Naive thymus-derived CD4-positive, alpha-beta T cell (primary cell): ENCODE measurements around the gene MAP3K2. TPM values are rescaled to one million over a fixed set of nuclear protein-coding genes. Genes with fewer than 3 reads are reported as not detected.

Experiments used
- ATAC-seq: fragments of 150-1000 bp; cut with Tn5 transposase; 2 replicates; pipeline ENCODE4 v1.10.0; 2021; ENCODE audit warnings: mild to moderate bottlenecking, moderate library complexity
- CTCF ChIA-PET: fragments of 350-600 bp; sonication (Branson Sonifier 250); formaldehyde crosslinking; loops from one replicate; lab custom pipeline; 2021; ENCODE audit warnings: antibody characterized with exemption; lab: Charles Lee
- POLR2A ChIA-PET: fragments of 350-600 bp; sonication (Branson Sonifier 250); formaldehyde crosslinking; loops from one replicate; lab custom pipeline; 2021; ENCODE audit warnings: antibody characterized with exemption, inconsistent platforms; lab: Charles Lee
- DNase-seq, 9 donors: peaks; one replicate each; pipeline versions ENCODE4 v3.0.0 to v3.0.0-alpha.2; 2020 to 2022; ENCODE audit warnings: mixed read lengths in 1 of 9
- H3K27ac ChIP-seq: one replicate; pipeline ENCODE4 v1.7.0; 2013; ENCODE audit warnings: mild to moderate bottlenecking, low read depth, low read length, moderate library complexity
- H3K27me3 ChIP-seq, 2 donors: one replicate each; pipeline ENCODE4 v1.7.0; 2013; ENCODE audit warnings: low read length in 2 of 2, mild to moderate bottlenecking in 2 of 2, moderate library complexity in 2 of 2; ENCODE audit not compliant: control insufficient read depth in 2 of 2, insufficient read depth in 2 of 2
- H3K36me3 ChIP-seq, 3 experiments: 1 replicate in 2 of 3; 2 replicates in 1 of 3; pipeline ENCODE4 v1.7.0; 2013; ENCODE audit warnings: low read length in 3 of 3, mild to moderate bottlenecking in 3 of 3, moderate library complexity in 1 of 3; ENCODE audit not compliant: insufficient read depth in 3 of 3, control insufficient read depth in 2 of 3
- H3K4me1 ChIP-seq, 2 donors: one replicate each; pipeline ENCODE4 v1.7.0; 2013; ENCODE audit warnings: low read length in 2 of 2, mild to moderate bottlenecking in 2 of 2, moderate library complexity in 1 of 2; ENCODE audit not compliant: control insufficient read depth in 2 of 2, insufficient read depth in 2 of 2
- H3K4me3 ChIP-seq: 2 replicates; pipeline ENCODE4 v1.7.0; 2013; ENCODE audit warnings: mild to moderate bottlenecking, low read length
- H3K9me3 ChIP-seq, 3 experiments: 1 replicate in 2 of 3; 2 replicates in 1 of 3; pipeline ENCODE4 v1.7.0; 2013; ENCODE audit warnings: low read length in 3 of 3; ENCODE audit not compliant: control insufficient read depth in 2 of 3
- H3K27ac Mint-ChIP-seq, 9 donors: one replicate each; pipeline ENCODE4 v1.8.0; 2020 to 2022; ENCODE audit warnings: mixed read lengths in 9 of 9, mild to moderate bottlenecking in 8 of 9, moderate library complexity in 5 of 9, inconsistent platforms in 2 of 9
- H3K27me3 Mint-ChIP-seq, 5 donors: one replicate each; pipeline ENCODE4 v1.8.0; 2021 to 2022; ENCODE audit warnings: mixed read lengths in 5 of 5, mild to moderate bottlenecking in 1 of 5
- H3K36me3 Mint-ChIP-seq, 5 donors: one replicate each; pipeline ENCODE4 v1.8.0; 2020 to 2022; ENCODE audit warnings: mixed read lengths in 5 of 5, mild to moderate bottlenecking in 3 of 5, inconsistent platforms in 1 of 5
- H3K4me1 Mint-ChIP-seq, 7 donors: one replicate each; pipeline ENCODE4 v1.8.0; 2020 to 2022; ENCODE audit warnings: mixed read lengths in 7 of 7, mild to moderate bottlenecking in 3 of 7, inconsistent platforms in 1 of 7
- H3K4me3 Mint-ChIP-seq, 10 donors: one replicate each; pipeline ENCODE4 v1.8.0; 2020 to 2022; ENCODE audit warnings: mild to moderate bottlenecking in 10 of 10, mixed read lengths in 10 of 10, moderate library complexity in 6 of 10, inconsistent platforms in 2 of 10
- H3K9me3 Mint-ChIP-seq, 11 donors: one replicate each; pipeline ENCODE4 v1.8.0; 2020 to 2022; ENCODE audit warnings: mixed read lengths in 11 of 11, mild to moderate bottlenecking in 4 of 11, inconsistent platforms in 1 of 11, moderate library complexity in 1 of 11
- intact Hi-C, 2 donors: fragments of 100-400 bp; cut with micrococcal nuclease; formaldehyde crosslinking; loops; one replicate each; pipeline ENCODE4 v1.15.1; 2023
- polyA plus RNA-seq, 2 donors: library from polyadenylated mRNA; unstranded; fragments of 300-500 nt; fragmentation: Illumina TruSeq; gene quantifications; one replicate each; pipeline ENCODE4 v1.2.3, GENCODE V29; 2021
- total RNA-seq, 6 experiments: library from RNA in 5 of 6; stranded (reverse) in 5 of 6; gene quantifications; 1 replicate in 5 of 6; 2 replicates in 1 of 6; pipeline ENCODE4 v1.2.3 and lab custom pipeline; 2021 to 2026

Gene MAP3K2
- total RNA-seq (100 to 1,000 TPM in 1 of 5 experiments, 10 to 100 TPM in 4; 60.5 to 111 (median 84.5) TPM), polyA plus RNA-seq (10 to 100 TPM; 41.3 to 56.5 TPM), total RNA-seq (lab: John Stamatoyannopoulos, UW) (218 reads per million, percentile 94 among the genes with 10 or more reads in this experiment)

DNA sequence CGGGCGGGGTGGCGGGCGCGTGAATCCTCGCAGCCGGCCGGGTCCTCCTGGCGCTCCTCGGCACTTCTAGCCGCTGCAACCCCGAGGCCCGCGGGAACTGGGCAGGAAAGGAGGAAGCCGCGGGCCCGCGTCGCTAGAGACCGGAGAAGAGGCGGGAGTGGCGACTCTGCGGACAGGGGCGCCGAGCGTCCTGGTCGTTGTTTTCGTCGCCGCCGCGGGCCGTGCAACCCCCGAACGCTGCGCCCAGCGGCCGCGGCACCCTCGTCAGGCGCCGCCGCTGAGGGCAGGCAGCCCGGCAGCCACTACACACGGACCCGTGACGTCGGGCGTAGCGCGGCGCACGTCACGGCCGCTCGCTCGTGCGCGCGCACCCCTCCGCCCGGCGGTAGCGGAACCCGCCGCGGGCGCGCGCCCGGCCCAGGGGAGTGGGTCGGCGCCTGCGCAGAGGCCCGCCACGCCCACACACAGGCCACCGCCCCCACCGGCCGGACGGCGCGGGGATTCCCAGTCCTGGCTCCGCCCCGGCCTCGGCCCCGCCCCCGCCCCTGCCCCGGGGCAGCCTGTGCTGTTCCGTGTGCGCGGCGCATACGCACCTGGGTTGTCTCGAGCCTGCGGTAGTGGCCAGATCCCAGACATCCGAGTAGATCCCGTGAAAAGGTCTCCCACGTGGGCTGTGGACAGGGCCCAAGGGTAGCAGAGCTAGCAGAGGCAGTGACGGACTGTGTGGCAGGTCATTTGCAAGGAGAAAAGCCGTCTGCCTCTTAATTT is at the start of gene MAP3K2:
Gene MAP3K2, minus strand, starts transcription at position 321 of the 768 bp plus-strand sequence. CDS start 44,846 bp downstream, outside the sequence.
- H3K4me3 ChIP-seq: peak within 1 kb of the TSS; percentile 78
- peaks cover 0 to 1% (median 0%) of the 10 kb centered on the region in 5 donors for H3K27me3 Mint-ChIP-seq
- peaks cover 23 to 30% of the 10 kb centered on the region in 2 donors for H3K4me1 ChIP-seq
- peaks cover 0 to 7% (median 0%) of the 10 kb centered on the region in 11 donors for H3K9me3 Mint-ChIP-seq
- H3K36me3 Mint-ChIP-seq: peaks cover 0 to 19% (median 4%) of the 10 kb centered on the region in 5 donors
- intact Hi-C loops: loop anchor here (1.0 to 10.0 kb wide), 15 partner anchors 10 to 703 kb away; partner anchors contain the start of genes ERCC3 (in 2 of the 2), IWS1 (in 2 of the 2), SAP130 (in 2 of the 2) and SFT2D3 (in 1 of the 2)
- H3K9me3 ChIP-seq: no peaks in the 10 kb centered on the region
- no peaks in the 10 kb centered on the region for H3K27me3 ChIP-seq
- peaks cover 45 to 71% (median 67%) of the 10 kb centered on the region in 7 donors for H3K4me1 Mint-ChIP-seq
- peak within 1 kb of the TSS; percentile 100 for H3K27ac ChIP-seq
- CTCF ChIA-PET: interaction anchor here (0.6 to 1.0 kb wide), 4 partner anchors 18 to 786 kb away, joined by 3 to 4 read pairs (median 3); no protein-coding TSS in a partner anchor
- peaks cover 0 to 3% (median 0%) of the 10 kb centered on the region in 3 experiments for H3K36me3 ChIP-seq
- H3K27ac Mint-ChIP-seq: peak within 1 kb of the TSS; percentile 95 to 99 (median 97)
- POLR2A ChIA-PET: interaction anchor here (0.7 to 2.5 kb wide), 12 partner anchors 8 to 423 kb away, joined by 3 to 25 read pairs (median 4); partner anchors contain the start of genes ERCC3, PROC, SFT2D3 and WDR33
- peak within 1 kb of the TSS; percentile 87 to 97 (median 91) for H3K4me3 Mint-ChIP-seq
- ATAC-seq (peak; percentile 88), DNase-seq (peak; percentile 89 to 97 (median 93))

GRCh38 chr2:127437056-127437455 is 49.3 kb upstream of the MAP3K2 start:
- Mint-ChIP-seq H3K36me3 (peaks cover 0 to 4% (median 0%) of the 10 kb centered on the region in 5 donors), H3K27ac (no peak overlapping the region), H3K27me3 (no peaks in the 10 kb centered on the region), H3K4me1 (no peaks in the 10 kb centered on the region), H3K9me3 (peaks cover 0 to 22% (median 7%) of the 10 kb centered on the region in 11 donors), H3K4me3 (no peak overlapping the region)
- Histone ChIP-seq H3K36me3 (no peaks in the 10 kb centered on the region), H3K9me3 (peaks cover 0 to 13% (median 0%) of the 10 kb centered on the region in 3 experiments), H3K27me3 (no peaks in the 10 kb centered on the region), H3K4me3 (no peak overlapping the region), H3K27ac (no peak overlapping the region), H3K4me1 (no peaks in the 10 kb centered on the region)
- DNase-seq: no peak
- ChIA-PET POLR2A (no interaction called here), CTCF (no interaction called here)
- intact Hi-C loops: no loop called here
- ATAC-seq: no peak

GRCh38 chr2:127434515-127434914 is 46.7 kb upstream of the MAP3K2 start:
- no peaks in the 10 kb centered on the region for H3K36me3 ChIP-seq
- DNase-seq: no peak
- Mint-ChIP-seq H3K4me1 (no peaks in the 10 kb centered on the region), H3K27ac (no peak overlapping the region), H3K9me3 (peaks cover 0 to 5% (median 0%) of the 10 kb centered on the region in 11 donors), H3K4me3 (no peak overlapping the region), H3K27me3 (no peaks in the 10 kb centered on the region), H3K36me3 (peaks cover 0 to 3% (median 0%) of the 10 kb centered on the region in 5 donors)
- H3K27me3 ChIP-seq: no peaks in the 10 kb centered on the region
- intact Hi-C loops: no loop called here
- no peak overlapping the region for H3K27ac ChIP-seq
- H3K9me3 ChIP-seq: peaks cover 0 to 1% (median 0%) of the 10 kb centered on the region in 3 experiments
- ChIA-PET CTCF (no interaction called here), POLR2A (no interaction called here)
- H3K4me3 ChIP-seq: no peak overlapping the region
- H3K4me1 ChIP-seq: no peaks in the 10 kb centered on the region
- ATAC-seq: no peak

DNA sequence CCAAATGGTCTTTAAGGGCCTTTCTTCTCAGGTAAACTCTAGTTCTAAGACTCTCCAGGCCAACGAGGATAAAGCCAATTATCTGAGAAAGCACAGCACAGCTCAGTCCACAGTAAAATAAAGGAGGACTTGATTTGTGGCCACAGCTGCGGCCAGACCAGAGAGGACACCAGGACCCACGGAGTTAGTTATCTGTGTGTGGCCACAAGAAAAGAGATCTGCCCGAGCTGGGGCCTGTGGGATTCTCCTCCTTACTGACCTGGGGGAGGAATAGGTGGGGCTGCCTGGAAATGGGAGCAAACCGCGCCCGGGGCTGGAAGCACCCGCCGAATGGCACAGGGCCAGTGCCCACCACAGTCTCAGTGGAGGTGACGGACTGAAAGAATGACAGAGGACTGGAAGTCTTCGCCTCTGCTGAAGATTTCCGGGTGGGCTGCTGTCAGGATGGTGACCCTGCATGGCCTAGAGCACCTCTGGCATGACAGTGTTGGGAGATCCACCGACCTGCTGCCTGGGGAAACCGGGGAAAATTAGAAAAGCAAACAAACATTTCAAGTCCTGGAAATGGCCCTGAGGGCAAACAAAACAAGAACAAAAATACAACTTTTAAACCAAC is 43.7 kb upstream of the MAP3K2 start:
- Mint-ChIP-seq H3K27ac (no peak overlapping the region), H3K4me3 (no peak overlapping the region)

GRCh38 chr2:127429844-127430425 is 42.2 kb upstream of the MAP3K2 start:
- H3K36me3 Mint-ChIP-seq: peaks cover 0 to 7% (median 0%) of the 10 kb centered on the region in 5 donors
- H3K4me3 Mint-ChIP-seq: no peak overlapping the region
- no peak overlapping the region for H3K27ac Mint-ChIP-seq
- H3K9me3 Mint-ChIP-seq: no peaks in the 10 kb centered on the region
- Histone ChIP-seq H3K9me3 (no peaks in the 10 kb centered on the region), H3K4me3 (no peak overlapping the region), H3K4me1 (no peaks in the 10 kb centered on the region), H3K27me3 (no peaks in the 10 kb centered on the region), H3K27ac (no peak overlapping the region), H3K36me3 (no peaks in the 10 kb centered on the region)
- intact Hi-C loops: no loop called here
- POLR2A ChIA-PET: no interaction called here
- H3K4me1 Mint-ChIP-seq: no peaks in the 10 kb centered on the region
- no peak for ATAC-seq
- CTCF ChIA-PET: no interaction called here
- DNase-seq: no peak
- peaks cover 8 to 15% (median 12%) of the 10 kb centered on the region in 5 donors for H3K27me3 Mint-ChIP-seq

More for the DNA sequence above, 43.7 kb upstream of the MAP3K2 start:
- ChIA-PET CTCF (interaction anchor here (0.6 kb wide), 1 partner anchor 165 kb away, joined by 3 read pairs; no protein-coding TSS in a partner anchor), POLR2A (no interaction called here)
- DNase-seq (no peak), ATAC-seq (no peak)
- Mint-ChIP-seq H3K27me3 (no peaks in the 10 kb centered on the region), H3K9me3 (no peaks in the 10 kb centered on the region), H3K36me3 (peaks cover 0 to 3% (median 0%) of the 10 kb centered on the region in 5 donors), H3K4me1 (no peaks in the 10 kb centered on the region)
- Histone ChIP-seq H3K36me3 (no peaks in the 10 kb centered on the region), H3K27me3 (no peaks in the 10 kb centered on the region), H3K27ac (no peak overlapping the region), H3K9me3 (no peaks in the 10 kb centered on the region), H3K4me1 (no peaks in the 10 kb centered on the region), H3K4me3 (no peak overlapping the region)
- intact Hi-C loops: no loop called here

GRCh38 chr2:127429291-127429690 is 41.5 kb upstream of the MAP3K2 start:
- DNase-seq (no peak), ATAC-seq (no peak)
- no peaks in the 10 kb centered on the region for H3K4me1 Mint-ChIP-seq
- Histone ChIP-seq H3K4me3 (no peak overlapping the region), H3K27ac (no peak overlapping the region), H3K9me3 (no peaks in the 10 kb centered on the region), H3K4me1 (no peaks in the 10 kb centered on the region), H3K36me3 (no peaks in the 10 kb centered on the region), H3K27me3 (no peaks in the 10 kb centered on the region)
- H3K9me3 Mint-ChIP-seq: no peaks in the 10 kb centered on the region
- no peak overlapping the region for H3K27ac Mint-ChIP-seq
- no peak overlapping the region for H3K4me3 Mint-ChIP-seq
- peaks cover 8 to 15% (median 14%) of the 10 kb centered on the region in 5 donors for H3K27me3 Mint-ChIP-seq
- CTCF ChIA-PET: no interaction called here
- intact Hi-C loops: no loop called here
- peaks cover 0 to 7% (median 0%) of the 10 kb centered on the region in 5 donors for H3K36me3 Mint-ChIP-seq
- POLR2A ChIA-PET: no interaction called here
